ENCODE data around the gene IP6K2.

IP6K2 gene

GRCh38 chr3:48692551-48692950 is 24.5 kb downstream of the IP6K2 start:
- in situ Hi-C loops (cut with HindIII; ENCODE audit: low sequenced_read_pairs) = no loop called here

DNA sequence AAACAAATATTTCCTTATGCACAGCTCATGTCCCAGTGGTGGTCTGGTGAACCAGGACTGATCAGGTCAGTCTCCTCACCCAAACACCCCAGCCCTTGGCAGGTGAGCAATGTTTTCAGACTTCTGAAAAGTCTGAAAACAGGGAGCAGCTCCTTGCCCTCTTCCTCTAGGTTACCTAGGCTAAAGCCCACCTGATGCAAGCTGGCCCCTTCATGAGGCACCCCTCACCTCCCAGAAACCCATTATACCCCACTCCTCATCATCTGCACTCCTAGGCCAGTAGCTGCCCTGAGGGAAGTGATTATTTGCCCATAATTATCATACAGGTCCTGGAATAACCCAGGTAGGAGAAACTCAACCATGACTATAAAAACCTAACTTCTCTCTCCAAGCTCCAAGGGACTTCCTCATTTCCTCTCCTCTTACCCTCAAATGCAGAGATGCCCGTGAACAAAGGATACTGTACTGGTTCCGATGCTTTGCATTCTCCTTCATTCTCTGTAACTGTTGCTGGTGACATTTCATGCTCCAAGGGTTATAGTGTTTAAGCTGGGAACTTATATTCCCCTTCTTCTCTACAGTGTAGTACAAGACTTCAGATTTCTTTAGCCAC is 26.1 kb downstream of the IP6K2 start:
- in situ Hi-C loops (cut with HindIII; ENCODE audit: low sequenced_read_pairs) = no loop called here

- in situ Hi-C loops (cut with HindIII; ENCODE audit: low sequenced_read_pairs) = no loop called here
These were observed 27.6 kb downstream of the IP6K2 start for GRCh38 chr3:48689384-48689783.

- in situ Hi-C loops (cut with HindIII; ENCODE audit: low sequenced_read_pairs) = no loop called here
These were observed 28.3 kb downstream of the IP6K2 start for GRCh38 chr3:48688737-48689075.

DNA sequence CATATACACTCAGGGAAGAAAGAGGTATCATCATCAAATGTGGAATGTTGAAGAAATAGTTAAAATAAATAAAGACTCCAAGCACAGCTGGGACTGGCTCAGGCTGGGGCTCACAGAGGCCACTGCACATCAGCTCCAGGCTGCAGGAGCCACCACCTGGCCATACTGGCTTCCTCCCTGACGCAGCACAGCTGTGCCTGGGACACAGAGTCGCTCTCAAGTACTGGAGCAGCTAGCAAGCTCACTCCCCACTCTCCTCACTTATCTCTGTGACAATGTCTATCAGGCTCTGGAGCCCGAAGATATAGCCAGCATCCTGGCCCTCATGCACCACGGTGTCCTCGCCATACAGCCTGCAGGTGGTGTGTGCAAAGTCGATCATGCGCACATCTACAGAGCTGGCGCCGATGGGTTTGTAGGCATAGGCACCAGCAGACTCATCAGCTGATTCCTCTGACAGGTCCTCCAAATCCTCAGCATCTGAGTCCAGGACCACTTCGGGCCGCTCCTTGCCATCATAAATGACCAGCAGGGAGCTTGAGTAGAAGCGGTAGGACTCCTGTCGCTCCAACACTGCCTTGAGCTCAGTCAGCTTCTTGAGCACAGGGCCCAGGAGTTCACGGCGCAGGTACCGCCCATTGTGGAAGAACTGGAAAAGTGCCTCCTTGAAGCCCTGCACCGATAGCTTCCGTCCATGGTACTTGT is 28.8 kb downstream of the IP6K2 start:
- in situ Hi-C loops (cut with HindIII; ENCODE audit: low sequenced_read_pairs) = no loop called here

DNA sequence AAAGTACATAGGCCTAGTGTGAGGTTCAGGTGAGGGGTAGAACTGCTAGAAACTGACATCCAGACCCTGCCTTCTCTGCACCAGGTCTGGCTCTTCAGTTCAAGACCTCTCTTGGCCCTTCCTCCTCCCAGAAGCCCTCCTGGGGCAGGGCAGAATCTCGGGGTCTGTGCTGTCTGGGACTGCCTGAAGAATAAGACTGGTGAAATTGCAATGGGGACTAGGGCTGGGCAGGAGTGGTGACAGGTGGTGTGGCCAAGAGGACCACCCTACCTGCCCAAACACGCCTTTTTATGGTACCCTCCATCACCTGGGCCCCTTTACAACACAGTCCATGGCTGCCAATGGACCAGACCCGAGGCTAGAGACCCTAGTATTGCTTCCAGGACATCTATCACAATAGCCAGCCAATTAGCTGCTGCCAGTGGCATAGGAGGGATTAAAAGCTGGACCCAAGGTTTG is 29.8 kb downstream of the IP6K2 start:
- in situ Hi-C loops (cut with HindIII; ENCODE audit: low sequenced_read_pairs) = no loop called here

DNA sequence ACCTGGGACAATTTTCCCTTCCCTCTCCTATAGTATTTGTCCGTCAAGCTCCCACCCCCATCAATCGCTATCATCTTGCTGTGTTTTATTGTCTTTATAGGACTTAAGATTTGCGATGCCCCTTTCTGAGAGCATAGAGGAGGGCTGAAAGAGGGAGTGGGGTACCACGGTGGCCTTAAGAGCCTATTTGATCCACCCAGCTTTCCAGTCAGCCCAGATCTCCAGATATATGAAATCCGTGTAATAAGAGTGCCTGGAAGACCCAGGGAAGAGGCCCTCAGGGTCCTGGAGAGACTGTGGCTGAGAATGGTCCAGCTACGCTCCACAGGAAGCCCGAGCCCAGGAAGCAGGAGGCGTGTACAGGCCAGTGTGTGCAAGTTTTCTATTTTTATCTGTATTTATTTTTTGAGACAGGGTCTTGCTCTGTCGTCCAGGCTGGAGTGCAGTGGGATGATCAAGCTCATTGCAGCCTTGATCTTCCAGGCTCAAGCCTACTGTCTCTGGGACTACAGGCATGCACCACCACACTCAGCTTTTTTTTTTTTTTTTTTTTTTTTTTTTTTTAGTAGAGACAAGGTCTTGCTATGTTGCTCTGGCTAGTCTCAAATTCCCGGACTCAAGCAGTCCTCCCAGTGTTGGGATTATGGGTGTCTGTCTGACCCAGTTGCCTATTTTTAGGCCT is 30.3 kb downstream of the IP6K2 start:
- in situ Hi-C loops (cut with HindIII; ENCODE audit: low sequenced_read_pairs) = no loop called here

GRCh38 chr3:48685603-48686511 is 31.2 kb downstream of the IP6K2 start, which contains the start of gene NCKIPSD:
Gene NCKIPSD (minus strand): TSS chr3:48685915. CDS start chr3:48685807, 108 bp downstream.
- in situ Hi-C loops (cut with HindIII; ENCODE audit: low sequenced_read_pairs) = no loop called here

GRCh38 chr3:48685293-48685602 is 31.8 kb downstream of the IP6K2 start:
- in situ Hi-C loops (cut with HindIII; ENCODE audit: low sequenced_read_pairs) = no loop called here

DNA sequence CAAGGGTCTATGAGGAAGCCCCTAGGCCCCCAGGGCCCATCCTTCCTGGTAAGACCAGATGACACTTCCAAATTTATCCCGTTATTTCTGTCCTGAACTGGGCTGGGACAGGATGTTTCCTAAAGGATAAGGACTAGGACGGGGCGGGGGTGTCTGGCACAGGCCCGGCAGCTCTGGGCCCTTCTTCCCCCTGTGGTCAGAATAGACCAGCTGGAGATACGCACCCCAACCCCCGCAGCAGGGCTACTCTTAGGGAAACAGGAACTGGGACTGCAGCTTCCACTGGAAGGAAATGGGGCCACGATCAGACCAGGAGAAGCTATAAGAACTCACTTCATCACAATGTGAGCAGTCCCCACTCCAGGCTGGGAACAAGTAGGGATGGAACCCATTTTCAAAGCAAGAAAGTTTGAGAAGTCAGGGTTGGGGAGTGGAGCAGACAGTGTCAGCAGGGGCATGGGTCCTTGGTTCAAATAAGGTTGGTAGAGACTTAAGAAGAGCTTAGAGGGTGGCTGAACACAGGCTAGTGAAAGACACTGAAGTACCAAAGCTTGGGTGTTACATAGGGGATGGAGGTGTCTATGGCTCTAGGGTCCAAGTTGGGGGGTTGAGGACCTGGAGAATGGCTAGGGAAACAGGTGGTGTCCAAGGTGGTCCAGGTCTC is 32.4 kb downstream of the IP6K2 start:
- in situ Hi-C loops (cut with HindIII; ENCODE audit: low sequenced_read_pairs) = no loop called here

- in situ Hi-C loops (cut with HindIII; ENCODE audit: low sequenced_read_pairs) = no loop called here
These were observed 33.0 kb downstream of the IP6K2 start for GRCh38 chr3:48684054-48684349.

GRCh38 chr3:48682786-48683185 is 34.2 kb downstream of the IP6K2 start:
- in situ Hi-C loops (cut with HindIII; ENCODE audit: low sequenced_read_pairs) = no loop called here

DNA sequence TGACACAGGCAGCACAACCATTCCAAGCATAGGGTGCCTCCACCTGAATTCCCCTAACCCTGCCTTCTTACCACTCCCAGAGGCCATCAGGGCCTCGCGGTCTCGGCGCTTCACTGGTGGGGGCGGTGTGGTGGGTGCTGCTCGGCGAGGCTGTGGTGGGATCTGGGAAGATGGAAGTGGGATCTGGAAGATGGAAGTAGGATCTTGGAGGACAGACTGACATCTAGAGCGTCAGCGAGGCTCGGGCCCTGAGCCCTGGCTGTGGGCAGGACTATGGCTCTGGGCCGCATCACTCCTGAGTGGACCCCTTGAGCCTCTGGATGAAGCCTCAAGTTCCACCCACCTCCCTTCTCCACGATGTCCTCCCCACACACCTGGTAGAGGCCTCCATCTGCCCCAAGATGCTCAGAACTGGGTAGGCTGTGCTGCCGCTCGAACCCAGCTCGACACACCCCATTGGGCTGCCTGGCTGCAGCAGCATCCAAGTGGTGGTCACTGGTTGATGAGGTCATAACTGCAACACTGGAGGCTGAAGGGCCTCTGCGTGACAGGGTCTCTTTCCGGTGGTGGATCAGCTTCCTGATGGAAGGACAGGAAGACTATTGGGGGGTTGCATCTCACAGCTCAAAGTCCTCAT is 34.9 kb downstream of the IP6K2 start:
- in situ Hi-C loops (cut with HindIII; ENCODE audit: low sequenced_read_pairs) = no loop called here

DNA sequence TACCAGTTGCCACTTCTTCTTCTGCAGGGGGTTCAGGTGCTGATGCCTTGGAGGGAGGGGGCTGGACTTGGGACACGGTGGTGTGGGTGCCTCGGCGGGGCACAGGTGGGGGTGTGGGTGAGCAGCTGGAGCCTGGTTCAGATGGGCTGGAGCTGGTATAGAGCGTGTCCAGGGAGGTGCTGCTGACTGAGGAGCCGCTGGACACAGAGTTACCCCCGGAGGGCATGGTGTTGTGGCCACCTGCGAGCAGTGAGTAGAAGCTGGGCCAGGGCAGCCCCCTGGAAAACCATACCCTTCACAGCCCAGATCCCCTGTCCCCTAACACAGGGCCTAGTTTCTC is 35.5 kb downstream of the IP6K2 start:
- in situ Hi-C loops (cut with HindIII; ENCODE audit: low sequenced_read_pairs) = no loop called here

DNA sequence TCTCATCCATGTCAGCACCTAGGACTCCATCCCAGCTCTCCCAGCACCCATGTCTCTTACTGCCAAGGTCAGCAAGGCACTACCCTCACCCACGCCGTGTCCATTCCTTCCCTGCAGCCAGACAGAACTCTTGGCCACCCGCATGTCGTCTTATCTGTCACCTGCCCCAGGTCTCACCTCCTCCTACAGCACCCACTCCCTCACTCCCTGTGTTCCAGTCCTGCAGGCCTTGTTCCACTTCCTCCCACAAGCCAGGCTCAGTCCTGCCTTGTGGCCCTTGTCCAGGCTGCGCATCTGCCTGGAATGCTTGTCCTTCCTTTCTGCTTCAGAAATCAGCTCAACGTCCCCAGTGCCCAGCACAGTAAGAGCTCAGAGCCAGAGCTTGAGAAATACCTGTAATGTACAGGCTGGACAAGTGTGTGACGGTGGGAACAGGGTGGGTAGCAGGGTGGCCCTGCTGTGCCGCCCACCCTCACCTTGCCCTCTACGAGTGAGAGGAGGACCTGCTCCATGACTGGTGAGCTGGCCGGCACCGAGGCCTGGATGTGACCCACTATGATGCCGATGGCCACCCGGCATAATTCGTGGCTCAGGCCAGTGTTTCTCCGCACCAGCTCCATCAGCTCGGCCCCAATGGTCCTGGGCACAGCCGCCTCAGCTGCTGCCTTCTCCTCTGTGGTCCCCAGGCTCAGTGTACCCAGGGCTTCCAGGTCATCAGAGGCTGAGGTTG is 36.0 kb downstream of the IP6K2 start:
- in situ Hi-C loops (cut with HindIII; ENCODE audit: low sequenced_read_pairs) = no loop called here

GRCh38 chr3:48679411-48680391 is 37.3 kb downstream of the IP6K2 start:
- in situ Hi-C loops (cut with HindIII; ENCODE audit: low sequenced_read_pairs) = no loop called here

DNA sequence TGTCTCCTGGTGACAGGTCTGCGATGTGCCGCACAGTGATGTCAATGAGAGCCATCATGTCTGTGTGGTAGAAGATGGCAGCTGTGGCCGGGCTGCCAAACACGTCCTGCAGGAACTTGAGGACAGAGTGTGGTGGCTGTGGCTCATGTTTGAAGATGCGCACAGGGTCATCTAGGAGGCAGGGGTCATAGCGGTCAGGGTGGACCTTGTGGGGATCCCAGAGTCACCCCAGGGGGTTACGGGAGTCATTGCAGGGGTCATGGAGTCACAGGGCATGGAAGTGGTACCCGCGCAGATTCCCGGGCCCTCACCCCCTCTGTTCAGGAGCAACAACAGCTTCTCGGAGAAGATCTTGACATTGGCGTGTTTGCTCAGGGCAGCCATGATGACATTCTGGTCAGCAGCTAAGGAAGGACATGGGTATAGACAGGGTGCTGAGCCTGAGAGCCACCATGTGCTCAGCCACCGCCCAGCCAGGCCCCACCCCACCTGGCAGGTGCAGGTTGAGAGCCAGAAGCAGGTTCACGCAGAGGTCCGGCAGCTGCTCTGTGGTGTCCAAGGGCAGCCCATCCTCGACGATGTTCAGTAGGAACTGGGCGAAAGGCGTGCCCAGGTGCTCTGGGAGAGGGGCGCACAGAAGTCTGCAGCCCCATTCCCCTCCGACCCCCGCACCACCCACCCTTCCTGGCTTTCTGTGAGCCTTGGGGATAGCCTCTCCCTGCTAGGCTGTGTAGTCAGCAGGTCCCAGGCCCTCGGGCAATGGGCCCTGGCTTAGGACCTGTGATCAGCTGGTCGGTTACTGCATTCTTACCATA is 38.2 kb downstream of the IP6K2 start:
- in situ Hi-C loops (cut with HindIII; ENCODE audit: low sequenced_read_pairs) = no loop called here

DNA sequence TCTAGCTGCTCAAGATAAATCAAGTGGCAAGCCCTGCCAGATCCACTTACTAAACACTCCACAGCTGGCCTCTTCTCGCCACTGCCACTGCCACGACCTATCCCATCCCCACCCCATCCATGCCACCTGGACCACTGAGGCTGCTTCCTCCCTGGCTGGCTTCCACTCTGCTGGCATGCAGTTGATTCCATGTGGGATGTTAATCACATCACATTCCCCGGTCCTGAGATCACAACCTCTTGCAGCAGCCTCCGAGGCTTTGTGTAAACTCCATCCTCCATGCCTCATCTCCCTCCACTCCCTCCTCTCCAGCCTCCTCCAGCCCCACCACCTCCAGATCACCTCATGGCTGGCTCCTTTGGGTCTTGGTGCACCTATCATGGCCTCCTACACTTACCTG is 39.0 kb downstream of the IP6K2 start:
- in situ Hi-C loops (cut with HindIII; ENCODE audit: low sequenced_read_pairs) = no loop called here

Data from DLD1 (cell line).